ENCODE results near the gene GULP1.
"Not testable (repeated sequence)": the region's sequence is repeated elsewhere in the genome, so short reads cannot be mapped to it uniquely, and the experiment has no call there.

The GULP1 gene

GRCh38 chr2:188604579-188604978, 312.9 kb downstream of the GULP1 start:
- no peaks in the 10 kb centered on the region for H3K27me3 ChIP-seq (ENCODE audit: control insufficient read depth, low read length)
- no peaks in the 10 kb centered on the region for H3K36me3 ChIP-seq (ENCODE audit: control insufficient read depth, low read length)
- H3K9me2 ChIP-seq (replicated peaks; ENCODE audit: control insufficient read depth, low read length): no peaks in the 10 kb centered on the region
- TF ChIP-seq EZH2phosphoT487 (IDR thresholded peaks at IDR 0.05; ENCODE audit: borderline replicate concordance, low read length): no peak
- no peak for TF ChIP-seq CTCF (IDR thresholded peaks at IDR 0.05; ENCODE audit: low read depth, low read length, poor library complexity, severe bottlenecking)
- H3K79me2 ChIP-seq (ENCODE audit: control insufficient read depth, low read length): no peaks in the 10 kb centered on the region
- no peak overlapping the region for H3K4me2 ChIP-seq (ENCODE audit: low read length)
- no peaks in the 10 kb centered on the region for H3F3A ChIP-seq (ENCODE audit: control insufficient read depth, insufficient read depth)
- H4K20me1 ChIP-seq (ENCODE audit: control insufficient read depth, insufficient read depth, low read depth, low read length): no peaks in the 10 kb centered on the region
- H3K4me1 ChIP-seq (ENCODE audit: control insufficient read depth, low read length): no peaks in the 10 kb centered on the region
- no peak overlapping the region for H3K27ac ChIP-seq (ENCODE audit: low read depth, low read length)
- no peaks in the 10 kb centered on the region for H3K9me3 ChIP-seq (ENCODE audit: control insufficient read depth, insufficient read depth, low read length)
- no peak overlapping the region for H3K4me3 ChIP-seq (ENCODE audit: low read length)

- not testable (repeated sequence) for H3K9me3 ChIP-seq (ENCODE audit: control insufficient read depth, insufficient read depth, low read length); H3K36me3 ChIP-seq (ENCODE audit: control insufficient read depth, low read length); H4K20me1 ChIP-seq (ENCODE audit: control insufficient read depth, insufficient read depth, low read depth, low read length); H3K4me2 ChIP-seq (ENCODE audit: low read length); H3F3A ChIP-seq (ENCODE audit: control insufficient read depth, insufficient read depth); H3K4me3 ChIP-seq (ENCODE audit: low read length); H3K27me3 ChIP-seq (ENCODE audit: control insufficient read depth, low read length); H3K9me2 ChIP-seq (replicated peaks; ENCODE audit: control insufficient read depth, low read length); H3K4me1 ChIP-seq (ENCODE audit: control insufficient read depth, low read length); H3K27ac ChIP-seq (ENCODE audit: low read depth, low read length); H3K79me2 ChIP-seq (ENCODE audit: control insufficient read depth, low read length)
These were observed 314.2 kb downstream of the GULP1 start for GRCh38 chr2:188605609-188606584.

GRCh38 chr2:188606596-188606995, 314.9 kb downstream of the GULP1 start:
- H3F3A ChIP-seq (ENCODE audit: control insufficient read depth, insufficient read depth): not testable (repeated sequence)

GRCh38 chr2:188607501-188607900, 315.8 kb downstream of the GULP1 start:
- Histone ChIP-seq H3K27me3 (ENCODE audit: control insufficient read depth, low read length) (no peaks in the 10 kb centered on the region), H3K9me2 (replicated peaks; ENCODE audit: control insufficient read depth, low read length) (no peaks in the 10 kb centered on the region), H3K4me2 (ENCODE audit: low read length) (no peak overlapping the region), H3K4me1 (ENCODE audit: control insufficient read depth, low read length) (no peaks in the 10 kb centered on the region), H3K9me3 (ENCODE audit: control insufficient read depth, insufficient read depth, low read length) (no peaks in the 10 kb centered on the region), H3K27ac (ENCODE audit: low read depth, low read length) (no peak overlapping the region), H3K4me3 (ENCODE audit: low read length) (no peak overlapping the region), H3K79me2 (ENCODE audit: control insufficient read depth, low read length) (no peaks in the 10 kb centered on the region), H3F3A (ENCODE audit: control insufficient read depth, insufficient read depth) (no peaks in the 10 kb centered on the region), H4K20me1 (ENCODE audit: control insufficient read depth, insufficient read depth, low read depth, low read length) (no peaks in the 10 kb centered on the region), H3K36me3 (ENCODE audit: control insufficient read depth, low read length) (no peaks in the 10 kb centered on the region)
- TF ChIP-seq CTCF (IDR thresholded peaks at IDR 0.05; ENCODE audit: low read depth, low read length, poor library complexity, severe bottlenecking) (no peak), EZH2phosphoT487 (IDR thresholded peaks at IDR 0.05; ENCODE audit: borderline replicate concordance, low read length) (no peak)

More at GRCh38 chr2:188606596-188606995, 314.9 kb downstream of the GULP1 start:
- H3K27me3 ChIP-seq (ENCODE audit: control insufficient read depth, low read length); H3K79me2 ChIP-seq (ENCODE audit: control insufficient read depth, low read length); H3K4me1 ChIP-seq (ENCODE audit: control insufficient read depth, low read length); H3K4me3 ChIP-seq (ENCODE audit: low read length); H3K27ac ChIP-seq (ENCODE audit: low read depth, low read length); H3K4me2 ChIP-seq (ENCODE audit: low read length); H4K20me1 ChIP-seq (ENCODE audit: control insufficient read depth, insufficient read depth, low read depth, low read length); H3K9me3 ChIP-seq (ENCODE audit: control insufficient read depth, insufficient read depth, low read length); H3K36me3 ChIP-seq (ENCODE audit: control insufficient read depth, low read length); H3K9me2 ChIP-seq (replicated peaks; ENCODE audit: control insufficient read depth, low read length): not testable (repeated sequence)
